H9 (cell line): Measurements from ENCODE around the gene ZNF217. TPM values are rescaled to one million over a fixed set of nuclear protein-coding genes. Genes with fewer than 3 reads are reported as not detected.
A peak's percentile ranks its signal among the peaks of the same experiment; 100 is the strongest.
"Not testable (repeated sequence)": the region's sequence is repeated elsewhere in the genome, so short reads cannot be mapped to it uniquely, and the experiment has no call there.

ENCODE experiments used
- DNase-seq: peaks from one replicate; pipeline ENCODE4 v3.0.0-alpha.2; 2017
- H2AFZ ChIP-seq: one replicate; pipeline ENCODE4 v1.6.1; 2013; ENCODE audit warnings: mild to moderate bottlenecking, low read length, control low read depth, moderate library complexity
- H2AK5ac ChIP-seq: 2 replicates; pipeline ENCODE4 v1.6.1; 2013; ENCODE audit warnings: low read length, control low read depth, mixed read lengths; ENCODE audit not compliant: insufficient read length
- H2BK120ac ChIP-seq: one replicate; pipeline ENCODE4 v1.6.1; 2013; ENCODE audit warnings: low read depth, mild to moderate bottlenecking, low read length, control low read depth, inconsistent platforms; ENCODE audit not compliant: poor library complexity, severe bottlenecking
- H2BK12ac ChIP-seq: 2 replicates; pipeline ENCODE4 v1.6.1; 2013; ENCODE audit warnings: low read length, control low read depth, mixed read lengths, low read depth; ENCODE audit not compliant: insufficient read length
- H2BK15ac ChIP-seq: 2 replicates; pipeline ENCODE4 v1.6.1; 2013; ENCODE audit warnings: low read depth, low read length, control low read depth
- H2BK20ac ChIP-seq: one replicate; pipeline ENCODE4 v1.6.1; 2013; ENCODE audit warnings: low read depth, mild to moderate bottlenecking, low read length, control low read depth, inconsistent platforms; ENCODE audit not compliant: poor library complexity, severe bottlenecking
- H2BK5ac ChIP-seq: 2 replicates; pipeline ENCODE4 v1.6.1; 2013; ENCODE audit warnings: low read length, control low read depth, mixed read lengths; ENCODE audit not compliant: insufficient read length
- H3K14ac ChIP-seq: 2 replicates; pipeline ENCODE4 v1.6.1; 2013; ENCODE audit warnings: low read length, control low read depth; ENCODE audit not compliant: insufficient read depth
- H3K18ac ChIP-seq: 2 replicates; pipeline ENCODE4 v1.6.1; 2013; ENCODE audit warnings: low read depth, mild to moderate bottlenecking, mixed read lengths, low read length, control low read depth; ENCODE audit not compliant: insufficient read length
- H3K23ac ChIP-seq: 2 replicates; pipeline ENCODE4 v1.6.1; 2013; ENCODE audit warnings: low read length, control low read depth, mixed read lengths, low read depth; ENCODE audit not compliant: insufficient read length
- H3K23me2 ChIP-seq: 2 replicates; pipeline ENCODE4 v1.6.1; 2013; ENCODE audit warnings: low read depth, mild to moderate bottlenecking, mixed read lengths, low read length, control low read depth; ENCODE audit not compliant: insufficient read length, poor library complexity, severe bottlenecking
- H3K27ac ChIP-seq: 2 replicates; pipeline ENCODE4 v1.5.1; 2013; ENCODE audit warnings: low read length, control low read depth, mixed read lengths, low read depth; ENCODE audit not compliant: insufficient read length
- H3K27me3 ChIP-seq: 2 replicates; pipeline ENCODE4 v1.6.1; 2013; ENCODE audit warnings: low read length, control low read depth, inconsistent platforms; ENCODE audit not compliant: insufficient read depth
- H3K4ac ChIP-seq: 2 replicates; pipeline ENCODE4 v1.6.1; 2013; ENCODE audit warnings: low read depth, mild to moderate bottlenecking, control low read depth, inconsistent platforms, low read length, moderate library complexity
- H3K4me1 ChIP-seq: 2 replicates; pipeline ENCODE4 v1.6.1; 2013; ENCODE audit warnings: low read length, control low read depth, inconsistent platforms; ENCODE audit not compliant: insufficient read depth
- H3K4me2 ChIP-seq: 2 replicates; pipeline ENCODE4 v1.6.1; 2013; ENCODE audit warnings: low read length, control low read depth, mixed read lengths; ENCODE audit not compliant: insufficient read length, insufficient read depth
- H3K56ac ChIP-seq: 2 replicates; pipeline ENCODE4 v1.6.1; 2013; ENCODE audit warnings: low read depth, mild to moderate bottlenecking, mixed read lengths, low read length, control low read depth; ENCODE audit not compliant: insufficient read length
- H3K79me1 ChIP-seq: 2 replicates; pipeline ENCODE4 v1.6.1; 2013; ENCODE audit warnings: low read depth, mild to moderate bottlenecking, moderate library complexity, low read length, control low read depth, inconsistent platforms; ENCODE audit not compliant: insufficient read depth, poor library complexity, severe bottlenecking
- H3K79me2 ChIP-seq: 2 replicates; pipeline ENCODE4 v1.6.1; 2013; ENCODE audit warnings: low read length, control low read depth, inconsistent platforms; ENCODE audit not compliant: insufficient read depth
- H3K9ac ChIP-seq: 2 replicates; pipeline ENCODE4 v1.6.1; 2013; ENCODE audit warnings: low read length, control low read depth, mixed read lengths; ENCODE audit not compliant: insufficient read length; ENCODE audit errors: extremely low read depth
- H3K9me3 ChIP-seq: one replicate; pipeline ENCODE4 v1.6.1; 2013; ENCODE audit warnings: low read depth, low read length, inconsistent platforms; ENCODE audit not compliant: control insufficient read depth
- H3T11ph ChIP-seq: one replicate; pipeline ENCODE4 v1.6.1; 2013; ENCODE audit warnings: mild to moderate bottlenecking, low read length, control low read depth, inconsistent platforms
- H4K20me1 ChIP-seq: one replicate; pipeline ENCODE4 v1.6.1; 2013; ENCODE audit not compliant: control insufficient read depth, insufficient read length, insufficient read depth
- H4K5ac ChIP-seq: 2 replicates; pipeline ENCODE4 v1.6.1; 2013; ENCODE audit warnings: low read depth, mild to moderate bottlenecking, mixed read lengths, low read length, control low read depth; ENCODE audit not compliant: insufficient read length
- H4K8ac ChIP-seq: replicated peaks from 2 replicates; pipeline ENCODE4 v1.6.1; 2013; ENCODE audit warnings: low read length, control low read depth, mixed read lengths, low read depth; ENCODE audit not compliant: insufficient read length
- H4K91ac ChIP-seq: 2 replicates; pipeline ENCODE4 v1.6.1; 2013; ENCODE audit warnings: low read depth, mild to moderate bottlenecking, moderate library complexity, mixed read lengths, low read length, control low read depth; ENCODE audit not compliant: insufficient read length
- H3K27ac Mint-ChIP-seq, 3 experiments: 2 replicates in 2 of 3; 3 replicates in 1 of 3; pipeline ENCODE4 v1.8.0; 2020 to 2021; ENCODE audit warnings: mixed read lengths in 3 of 3, mild to moderate bottlenecking in 1 of 3, moderate library complexity in 1 of 3
- H3K27me3 Mint-ChIP-seq: 2 replicates; pipeline ENCODE4 v1.8.0; 2021; ENCODE audit warnings: low read depth, mild to moderate bottlenecking, moderate library complexity, mixed read lengths
- H3K36me3 Mint-ChIP-seq, 3 experiments: 2 replicates in 2 of 3; 3 replicates in 1 of 3; pipeline ENCODE4 v1.8.0; 2020 to 2021; ENCODE audit warnings: low read depth in 3 of 3, mixed read lengths in 3 of 3; ENCODE audit not compliant: insufficient read depth in 1 of 3
- H3K4me1 Mint-ChIP-seq, 2 experiments: 2 replicates each; pipeline ENCODE4 v1.8.0; 2020; ENCODE audit warnings: mixed read lengths in 2 of 2
- H3K4me3 Mint-ChIP-seq, 2 experiments: 2 replicates in 1 of 2; 3 replicates in 1 of 2; pipeline ENCODE4 v1.8.0; 2020 to 2021; ENCODE audit warnings: mild to moderate bottlenecking in 2 of 2, mixed read lengths in 2 of 2, moderate library complexity in 1 of 2
- H3K9me3 Mint-ChIP-seq, 2 experiments: 2 replicates in 1 of 2; 3 replicates in 1 of 2; pipeline ENCODE4 v1.8.0; 2020; ENCODE audit warnings: mild to moderate bottlenecking in 2 of 2, mixed read lengths in 2 of 2, moderate library complexity in 1 of 2
- CTCF ChIP-seq: fragments of 200-600 bp; sonication (generic); conservative IDR thresholded peaks from 3 replicates; pipeline ENCODE4 v1.8.0; 2021; ENCODE audit warnings: antibody characterized with exemption, mild to moderate bottlenecking
- WGBS: extraction: QIAGEN DNeasy Blood & Tissue Kit; methylation state at CpG from one replicate; pipeline ENCODE4 v1.1.7; 2013; ENCODE audit warnings: missing lambda C conversion rate, low lambda C conversion rate, mixed read lengths; ENCODE audit not compliant: insufficient read length; ENCODE audit errors: extremely low coverage; 5-methylcytosine and 5-hydroxymethylcytosine counted together
- total RNA-seq: library from RNA; stranded (reverse); gene quantifications from 2 replicates; pipeline ENCODE4 v1.2.1, GENCODE V29; 2021

ZNF217 gene
- total RNA-seq, 1 experiment from 2014 or later: 82.8 TPM

- H3K27ac ChIP-seq: no peak overlapping the region
- no peak overlapping the region for H2BK120ac ChIP-seq
- H3K18ac ChIP-seq: no peak overlapping the region
- H2AFZ ChIP-seq: no peak overlapping the region
- no peak overlapping the region for H3K14ac ChIP-seq
- H3K27me3 ChIP-seq: no peaks in the 10 kb centered on the region
- H3K23ac ChIP-seq: no peak overlapping the region
- H4K5ac ChIP-seq: no peak overlapping the region
- no peaks in the 10 kb centered on the region for H3K27me3 Mint-ChIP-seq
- no peaks in the 10 kb centered on the region for H3K79me1 ChIP-seq
- H3K4me3 Mint-ChIP-seq: no peak overlapping the region
- H3T11ph ChIP-seq: no peak overlapping the region
- TF ChIP-seq CTCF: no peak
- no peaks in the 10 kb centered on the region for H3K4me1 ChIP-seq
- no peak overlapping the region for H3K56ac ChIP-seq
- peak overlapping the region in 1 of 3 experiments; percentile 82; a peak in 2 of 7 replicates for H3K27ac Mint-ChIP-seq
- no peaks in the 10 kb centered on the region for H3K9me3 ChIP-seq
- no peaks in the 10 kb centered on the region for H3K79me2 ChIP-seq
- no peak overlapping the region for H2BK5ac ChIP-seq
- no peaks in the 10 kb centered on the region for H3K23me2 ChIP-seq
- no peak overlapping the region for H3K4me2 ChIP-seq
- no peaks in the 10 kb centered on the region for H4K20me1 ChIP-seq
- DNase-seq: no peak
- no peak overlapping the region for H4K8ac ChIP-seq
- H3K36me3 Mint-ChIP-seq: no peaks in the 10 kb centered on the region; a peak in 1 of 7 replicates
- H3K9me3 Mint-ChIP-seq: no peaks in the 10 kb centered on the region
- H2BK12ac ChIP-seq: no peak overlapping the region
- H2BK20ac ChIP-seq: no peak overlapping the region
- H3K9ac ChIP-seq: no peak overlapping the region
- H4K91ac ChIP-seq: no peak overlapping the region
- H2BK15ac ChIP-seq: no peak overlapping the region
- H2AK5ac ChIP-seq: no peak overlapping the region
- H3K4me1 Mint-ChIP-seq: no peaks in the 10 kb centered on the region
- no peak overlapping the region for H3K4ac ChIP-seq
- WGBS: no CpG with 5 or more reads among the region's 4 CpGs
Measured at GRCh38 chr20:53539516-53539915, 54.1 kb downstream of the ZNF217 start.

- not testable (repeated sequence) for H3K56ac ChIP-seq, H2AK5ac ChIP-seq, H2BK5ac ChIP-seq, H4K20me1 ChIP-seq, H2BK120ac ChIP-seq, H3K9ac ChIP-seq, H3K18ac ChIP-seq, H4K8ac ChIP-seq, H4K91ac ChIP-seq, H3T11ph ChIP-seq, H3K23ac ChIP-seq, H2BK12ac ChIP-seq, H3K79me2 ChIP-seq, H3K9me3 ChIP-seq, H2BK20ac ChIP-seq, H3K23me2 ChIP-seq, H4K5ac ChIP-seq, H3K36me3 Mint-ChIP-seq, H3K4ac ChIP-seq, H3K4me3 Mint-ChIP-seq, H3K27ac Mint-ChIP-seq, H3K27ac ChIP-seq, H3K27me3 Mint-ChIP-seq, H3K14ac ChIP-seq, DNase-seq, H3K4me2 ChIP-seq, H3K9me3 Mint-ChIP-seq, H2BK15ac ChIP-seq, H3K79me1 ChIP-seq, H3K4me1 ChIP-seq, H3K27me3 ChIP-seq, H3K4me1 Mint-ChIP-seq
- peak overlapping the region; percentile 29 for H2AFZ ChIP-seq
- WGBS: no CpG with 5 or more reads among the region's 3 CpGs
Measured at GRCh38 chr20:53536382-53536781, 57.3 kb downstream of the ZNF217 start.
